Suppressor macrophage (primary cell): ENCODE results near the gene PEF1.

Source experiments
- DNase-seq, 4 experiments: peaks; one replicate each; pipeline ENCODE4 v3.0.0-alpha.2; 2020 to 2022

The PEF1 gene

GRCh38 chr1:31583082-31583994 lies 61.3 kb downstream of the PEF1 start:
- DNase-seq: no peak

- no peak for DNase-seq
Observed at GRCh38 chr1:31581821-31582810, 62.6 kb downstream of the PEF1 start.

GRCh38 chr1:31580891-31581603 lies 63.6 kb downstream of the PEF1 start:
- no peak for DNase-seq

GRCh38 chr1:31580513-31580870 lies 64.2 kb downstream of the PEF1 start:
- no peak for DNase-seq
